HG02623 (cell line): Measurements from ENCODE around the gene MEIOSIN.
"Not testable (repeated sequence)": the region's sequence is repeated elsewhere in the genome, so short reads cannot be mapped to it uniquely, and the experiment has no call there.

ENCODE experiments used
- ATAC-seq: cut with Tn5 transposase; IDR thresholded peaks from one replicate; pipeline ENCODE4 v1.9.1; 2021; ENCODE audit warnings: moderate library complexity; ENCODE audit not compliant: unreplicated experiment

Gene MEIOSIN

GRCh38 chr19:45798995-45799517 is 65.8 kb downstream of the MEIOSIN start:
- no peak for ATAC-seq

DNA sequence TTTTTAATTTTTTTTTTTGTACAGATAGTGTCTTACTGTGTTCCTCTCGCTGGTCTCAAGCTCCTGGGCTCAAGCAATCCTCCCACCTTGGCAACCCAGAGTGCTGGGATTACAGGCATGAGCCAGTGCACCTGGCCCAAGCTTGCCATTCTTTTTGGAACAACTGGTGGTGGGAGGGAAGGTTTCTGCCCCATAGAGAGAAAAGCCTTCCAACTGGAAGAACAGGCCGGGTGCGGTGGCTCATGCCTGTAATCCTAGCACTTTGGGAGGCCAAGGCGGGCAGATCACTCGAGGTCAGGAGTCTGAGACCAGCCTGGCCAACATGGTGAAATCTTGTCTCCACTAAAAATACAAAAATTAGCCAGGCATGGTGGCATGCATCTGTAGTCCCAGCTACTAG is 66.3 kb downstream of the MEIOSIN start:
- ATAC-seq: not testable (repeated sequence)

GRCh38 chr19:45800070-45800553 is 66.9 kb downstream of the MEIOSIN start:
- no peak for ATAC-seq

DNA sequence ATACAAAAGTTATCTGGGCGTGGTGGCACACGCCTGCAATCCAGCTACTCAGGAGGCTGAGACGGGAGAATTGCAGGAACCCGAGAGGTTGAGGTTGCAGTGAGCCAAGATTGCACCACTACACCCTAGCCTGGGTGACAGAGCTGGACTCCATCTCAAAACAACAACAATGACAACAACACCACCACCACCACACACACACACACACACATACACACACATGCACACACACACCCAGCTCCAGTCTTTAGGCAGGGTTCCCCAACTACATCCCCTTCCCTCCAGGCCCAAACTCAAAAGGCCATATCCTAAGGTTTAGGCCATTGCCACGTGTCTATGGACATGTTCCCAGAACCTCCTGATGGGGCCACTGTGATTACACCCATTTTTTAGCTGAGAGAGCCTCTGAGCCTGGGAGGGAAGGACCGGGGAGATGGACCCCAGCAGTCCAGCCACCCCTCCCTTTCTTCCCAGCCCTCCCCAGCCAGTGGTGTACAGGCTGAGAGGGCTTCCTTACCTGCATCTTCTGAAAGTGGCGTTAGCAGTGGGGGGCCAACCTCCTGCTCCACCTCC is 68.5 kb downstream of the MEIOSIN start:
- ATAC-seq: no peak

- ATAC-seq: no peak
These were observed 71.1 kb downstream of the MEIOSIN start for GRCh38 chr19:45804140-45804958.

GRCh38 chr19:45804959-45805230 is 71.7 kb downstream of the MEIOSIN start:
- no peak for ATAC-seq

DNA sequence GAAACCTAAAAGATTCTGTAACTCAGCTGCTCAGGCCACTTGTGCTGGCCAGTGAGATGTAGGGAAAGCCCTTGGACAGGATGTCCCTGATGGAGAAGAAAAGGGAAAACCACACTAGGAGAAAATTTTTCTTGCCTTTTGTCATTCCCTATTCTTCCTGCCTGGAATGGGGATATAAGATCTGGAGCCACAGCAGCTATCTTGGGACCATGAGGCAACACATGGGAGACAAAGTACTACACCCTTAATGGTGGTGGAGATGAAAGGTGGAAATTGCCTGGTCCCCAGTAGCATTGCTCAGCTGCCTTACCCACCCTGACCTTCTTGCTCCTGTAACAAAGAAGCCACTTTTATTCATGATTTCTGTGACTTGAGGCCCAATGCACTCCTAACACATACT is 72.5 kb downstream of the MEIOSIN start:
- no peak for ATAC-seq

- ATAC-seq: no peak
These were observed 76.5 kb downstream of the MEIOSIN start for GRCh38 chr19:45809643-45810159.

- ATAC-seq: no peak
These were observed 79.1 kb downstream of the MEIOSIN start for GRCh38 chr19:45812297-45812696.
